ENCODE results near the gene LCOR.
"Not testable (repeated sequence)": the region's sequence is repeated elsewhere in the genome, so short reads cannot be mapped to it uniquely, and the experiment has no call there.

LCOR gene

DNA sequence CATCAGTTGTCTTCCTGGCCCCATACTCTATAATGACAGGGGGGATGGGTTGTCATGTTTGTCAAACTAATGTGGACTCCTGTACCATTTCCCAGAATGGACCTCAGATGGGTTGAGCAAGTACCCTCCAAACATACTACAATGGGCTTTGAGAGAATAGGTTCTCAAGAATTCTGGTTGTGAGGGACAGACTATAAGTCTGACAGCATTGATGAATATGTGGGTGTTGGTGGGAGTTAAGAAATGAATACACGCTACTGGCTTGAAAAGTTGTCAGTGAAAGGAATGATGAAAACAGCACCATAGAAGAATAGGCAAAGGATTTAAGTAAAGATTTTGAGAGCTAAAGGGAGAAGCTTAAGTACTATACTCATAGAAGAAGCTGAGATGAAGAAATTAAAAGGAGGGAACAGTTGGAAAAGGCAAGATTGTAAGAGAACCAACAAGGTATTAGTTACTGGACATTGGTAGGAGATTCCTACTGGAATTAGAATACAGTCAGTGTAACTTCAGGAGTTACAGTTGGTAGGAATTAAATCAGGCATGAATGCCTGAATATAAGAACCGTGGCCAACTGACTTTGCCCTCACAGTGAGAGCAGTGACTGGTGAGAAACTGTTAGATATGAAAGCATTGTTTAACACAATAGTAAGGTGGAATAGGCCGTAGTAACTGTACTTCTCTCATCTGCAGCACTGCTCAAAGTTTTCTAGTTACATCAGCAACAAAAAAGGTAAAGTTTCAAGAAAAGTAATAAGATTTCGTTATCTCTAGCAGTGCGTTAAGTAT, 86.3 kb downstream of the LCOR start:
- Histone ChIP-seq H3K36me3 (ENCODE audit: insufficient read depth, low read depth, low read length) (peaks cover 7% of the 10 kb centered on the region; the same call in 1 of the 2 replicates), H3K27ac (ENCODE audit: low read length) (no peak overlapping the region), H3K9ac (ENCODE audit: low read depth, low read length) (no peak overlapping the region), H3K4me3 (ENCODE audit: low read length) (no peak overlapping the region), H3K27me3 (ENCODE audit: insufficient read depth, low read length) (no peaks in the 10 kb centered on the region), H3K4me1 (ENCODE audit: insufficient read depth, low read length) (no peaks in the 10 kb centered on the region), H3K9me3 (ENCODE audit: insufficient read depth, low read depth, low read length) (no peaks in the 10 kb centered on the region)

DNA sequence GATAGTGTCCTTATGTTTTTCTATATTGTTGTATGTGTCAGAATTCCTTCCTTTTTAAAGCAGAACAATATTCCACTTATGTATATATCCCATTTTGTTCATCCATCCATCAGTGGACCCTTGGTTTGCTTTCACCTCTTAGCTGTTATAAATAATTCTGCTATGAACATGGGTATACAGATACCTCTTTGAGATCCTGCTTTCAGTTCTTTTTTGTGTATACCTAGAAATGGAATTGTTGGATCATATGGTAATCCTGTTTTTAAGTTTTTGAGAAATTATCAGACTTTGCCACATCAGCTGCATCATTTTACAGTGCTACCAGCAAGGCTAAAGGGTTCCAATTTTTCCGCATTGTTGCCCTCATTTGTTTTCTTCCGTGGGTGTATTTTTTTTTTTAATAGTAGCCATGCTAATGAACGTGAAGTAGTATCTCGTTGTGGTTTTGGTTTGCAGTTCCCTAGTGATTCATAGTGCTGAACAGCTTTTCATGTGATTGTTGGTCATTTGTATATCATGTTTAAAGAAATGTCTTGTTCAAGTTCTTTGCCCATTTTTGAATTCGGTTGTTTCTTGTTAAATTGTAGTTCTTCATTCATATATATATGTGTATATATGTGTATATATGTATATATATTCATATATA, 87.8 kb downstream of the LCOR start:
- H3K4me1 ChIP-seq (ENCODE audit: insufficient read depth, low read length) = no peaks in the 10 kb centered on the region
- H3K27ac ChIP-seq (ENCODE audit: low read length) = no peak overlapping the region
- H3K4me3 ChIP-seq (ENCODE audit: low read length) = no peak overlapping the region
- H3K36me3 ChIP-seq (ENCODE audit: insufficient read depth, low read depth, low read length) = peaks cover 6% of the 10 kb centered on the region; the same call in 1 of the 2 replicates
- H3K27me3 ChIP-seq (ENCODE audit: insufficient read depth, low read length) = no peaks in the 10 kb centered on the region
- H3K9ac ChIP-seq (ENCODE audit: low read depth, low read length) = no peak overlapping the region
- H3K9me3 ChIP-seq (ENCODE audit: insufficient read depth, low read depth, low read length) = no peaks in the 10 kb centered on the region

DNA sequence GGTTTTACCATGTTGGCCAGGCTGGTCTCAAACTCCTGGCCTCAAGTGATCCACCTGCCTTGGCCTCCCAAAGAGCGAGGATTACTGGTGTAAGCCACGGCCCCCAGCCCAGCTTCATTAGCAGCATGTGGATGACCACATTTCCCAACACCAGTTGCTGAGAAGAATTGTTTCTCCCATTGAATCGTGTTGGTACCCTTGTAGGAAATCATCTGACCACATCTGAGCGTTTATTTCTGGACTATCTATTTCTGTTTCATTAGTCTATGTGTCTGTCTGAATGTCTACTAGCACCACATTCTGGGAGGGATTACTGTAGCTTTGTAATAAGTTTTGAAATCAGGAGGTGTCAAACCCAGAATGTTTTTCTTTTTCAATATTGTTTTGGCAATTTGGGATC, 89.6 kb downstream of the LCOR start:
- Histone ChIP-seq H3K27me3 (ENCODE audit: insufficient read depth, low read length) (no peaks in the 10 kb centered on the region), H3K36me3 (ENCODE audit: insufficient read depth, low read depth, low read length) (peaks cover 5% of the 10 kb centered on the region; the same call in 1 of the 2 replicates), H3K4me1 (ENCODE audit: insufficient read depth, low read length) (no peaks in the 10 kb centered on the region), H3K9ac (ENCODE audit: low read depth, low read length) (no peak overlapping the region), H3K27ac (ENCODE audit: low read length) (no peak overlapping the region), H3K4me3 (ENCODE audit: low read length) (no peak overlapping the region), H3K9me3 (ENCODE audit: insufficient read depth, low read depth, low read length) (no peaks in the 10 kb centered on the region)

DNA sequence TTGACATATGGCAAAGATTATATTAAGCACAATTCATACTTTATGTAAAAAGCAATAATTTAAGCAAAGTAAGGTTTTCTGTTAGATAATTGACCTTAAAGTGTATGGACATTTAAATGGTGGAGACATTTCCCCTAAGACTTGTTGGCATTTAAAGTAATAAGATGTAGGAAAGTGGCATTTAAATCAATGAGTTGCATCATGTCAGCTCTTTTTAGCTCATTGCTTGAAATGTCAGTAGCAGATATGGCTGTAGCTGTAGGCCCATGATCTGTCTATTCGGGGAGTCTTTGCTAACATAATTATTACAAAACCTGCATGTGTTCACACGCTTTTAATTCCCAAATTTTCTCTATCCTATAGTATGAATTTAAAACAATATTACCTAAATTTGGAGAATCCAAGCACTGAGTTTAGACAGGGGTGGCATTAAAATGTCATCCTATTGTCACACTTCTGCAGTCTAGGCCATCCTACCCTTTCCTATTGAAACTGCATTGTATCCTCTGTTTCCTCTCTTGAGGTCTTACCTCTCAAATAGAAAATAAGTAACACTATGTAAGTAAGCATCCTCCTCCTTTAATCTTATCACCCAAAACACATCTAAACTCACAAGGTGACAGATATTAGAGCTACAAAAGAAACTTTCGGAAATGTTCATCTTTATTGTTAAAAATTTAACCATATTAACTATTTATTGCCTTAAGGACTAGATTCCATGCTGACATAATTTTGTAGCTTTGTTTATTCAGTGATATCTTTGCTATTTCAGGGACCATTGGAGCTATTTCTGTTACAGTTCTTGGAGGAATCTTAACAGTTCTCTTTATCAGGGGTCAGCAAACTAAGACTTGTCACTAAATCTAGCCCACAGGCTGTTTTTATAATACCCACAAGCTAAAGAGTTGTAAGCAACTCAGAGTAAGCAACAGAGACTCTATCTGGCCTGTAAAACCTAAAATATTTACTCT, 91.2 kb downstream of the LCOR start:
- H3K36me3 ChIP-seq (ENCODE audit: insufficient read depth, low read depth, low read length) = peaks cover 9% of the 10 kb centered on the region
- H3K9ac ChIP-seq (ENCODE audit: low read depth, low read length) = no peak overlapping the region
- H3K27ac ChIP-seq (ENCODE audit: low read length) = no peak overlapping the region
- H3K9me3 ChIP-seq (ENCODE audit: insufficient read depth, low read depth, low read length) = no peaks in the 10 kb centered on the region
- no peak overlapping the region for H3K4me3 ChIP-seq (ENCODE audit: low read length)
- H3K4me1 ChIP-seq (ENCODE audit: insufficient read depth, low read length) = no peaks in the 10 kb centered on the region
- H3K27me3 ChIP-seq (ENCODE audit: insufficient read depth, low read length) = no peaks in the 10 kb centered on the region

DNA sequence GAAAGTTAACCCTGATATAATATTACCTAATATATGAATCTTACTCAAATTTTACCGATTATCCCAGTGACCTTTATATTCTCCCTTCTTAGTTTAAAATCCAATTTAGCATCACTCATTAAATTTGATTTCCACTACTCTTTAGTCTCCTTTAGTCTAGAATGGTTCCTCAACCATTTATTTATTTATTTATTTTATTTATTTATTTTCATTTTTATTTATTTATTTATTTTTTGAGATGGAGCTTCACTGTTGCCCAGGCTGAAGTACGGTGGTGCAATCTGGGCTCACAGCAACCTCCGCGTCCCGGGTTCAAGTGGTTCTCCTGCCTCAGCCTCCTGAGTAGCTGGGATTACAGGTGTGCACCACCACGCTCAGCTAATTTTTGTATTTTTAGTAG, 92.8 kb downstream of the LCOR start:
- no peak overlapping the region for H3K4me3 ChIP-seq (ENCODE audit: low read length)
- no peak overlapping the region for H3K9ac ChIP-seq (ENCODE audit: low read depth, low read length)
- peaks cover 11% of the 10 kb centered on the region for H3K36me3 ChIP-seq (ENCODE audit: insufficient read depth, low read depth, low read length)
- no peak overlapping the region for H3K27ac ChIP-seq (ENCODE audit: low read length)
- H3K9me3 ChIP-seq (ENCODE audit: insufficient read depth, low read depth, low read length) = no peaks in the 10 kb centered on the region
- H3K4me1 ChIP-seq (ENCODE audit: insufficient read depth, low read length) = no peaks in the 10 kb centered on the region
- no peaks in the 10 kb centered on the region for H3K27me3 ChIP-seq (ENCODE audit: insufficient read depth, low read length)

DNA sequence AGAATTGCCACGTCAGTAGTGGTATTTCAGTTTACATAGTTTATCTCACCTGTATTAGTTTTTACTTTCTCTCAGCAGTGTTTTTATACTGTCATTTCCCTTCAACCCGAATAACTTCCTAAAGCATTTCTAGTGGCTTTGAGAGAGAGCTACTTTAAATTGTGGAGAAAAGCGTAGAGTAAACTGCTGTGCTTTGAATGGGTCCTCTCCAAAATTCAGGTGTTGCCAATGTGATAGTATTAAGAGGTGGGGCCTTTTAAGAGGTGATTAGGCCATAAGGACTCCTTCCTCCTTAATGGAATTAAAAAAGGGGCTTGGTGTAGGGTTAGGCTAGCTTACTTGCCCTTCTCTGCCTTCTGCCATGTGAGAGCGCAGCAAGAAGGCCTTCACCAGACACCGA, 98.4 kb downstream of the LCOR start:
- Histone ChIP-seq H3K9me3 (ENCODE audit: insufficient read depth, low read depth, low read length) (no peaks in the 10 kb centered on the region), H3K4me3 (ENCODE audit: low read length) (no peak overlapping the region), H3K9ac (ENCODE audit: low read depth, low read length) (no peak overlapping the region), H3K27ac (ENCODE audit: low read length) (no peak overlapping the region), H3K4me1 (ENCODE audit: insufficient read depth, low read length) (no peaks in the 10 kb centered on the region), H3K36me3 (ENCODE audit: insufficient read depth, low read depth, low read length) (peaks cover 8% of the 10 kb centered on the region; the same call in 1 of the 2 replicates), H3K27me3 (ENCODE audit: insufficient read depth, low read length) (no peaks in the 10 kb centered on the region)

DNA sequence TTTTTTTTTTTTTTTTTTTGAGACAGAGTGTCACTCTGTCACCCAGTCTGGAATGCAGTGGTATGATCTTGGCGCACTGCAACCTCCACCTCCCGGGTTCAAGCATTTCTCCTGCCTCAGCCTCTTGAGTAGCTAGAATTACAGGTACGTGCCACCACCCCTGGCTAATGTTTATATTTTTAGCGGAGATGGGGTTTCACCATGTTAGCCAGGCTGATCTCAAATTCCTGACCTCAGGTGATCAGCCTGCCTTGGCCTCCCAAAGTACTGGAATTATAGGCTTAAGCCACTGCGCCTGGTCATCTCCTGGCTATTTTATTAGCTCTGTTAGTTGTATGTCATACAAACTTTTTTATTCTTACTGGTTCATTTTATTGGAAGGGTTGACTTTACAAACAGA, 103.0 kb downstream of the LCOR start:
- peaks cover 3% of the 10 kb centered on the region; the same call in 1 of the 2 replicates for H3K9me3 ChIP-seq (ENCODE audit: insufficient read depth, low read depth, low read length)
- no peaks in the 10 kb centered on the region for H3K27me3 ChIP-seq (ENCODE audit: insufficient read depth, low read length)
- no peaks in the 10 kb centered on the region for H3K4me1 ChIP-seq (ENCODE audit: insufficient read depth, low read length)
- H3K27ac ChIP-seq (ENCODE audit: low read length) = no peak overlapping the region
- H3K9ac ChIP-seq (ENCODE audit: low read depth, low read length) = no peak overlapping the region
- no peak overlapping the region for H3K4me3 ChIP-seq (ENCODE audit: low read length)
- H3K36me3 ChIP-seq (ENCODE audit: insufficient read depth, low read depth, low read length) = 0 out of 2 replicates have a peak, but pooled peaks cover 3% of the 10 kb centered on the region

DNA sequence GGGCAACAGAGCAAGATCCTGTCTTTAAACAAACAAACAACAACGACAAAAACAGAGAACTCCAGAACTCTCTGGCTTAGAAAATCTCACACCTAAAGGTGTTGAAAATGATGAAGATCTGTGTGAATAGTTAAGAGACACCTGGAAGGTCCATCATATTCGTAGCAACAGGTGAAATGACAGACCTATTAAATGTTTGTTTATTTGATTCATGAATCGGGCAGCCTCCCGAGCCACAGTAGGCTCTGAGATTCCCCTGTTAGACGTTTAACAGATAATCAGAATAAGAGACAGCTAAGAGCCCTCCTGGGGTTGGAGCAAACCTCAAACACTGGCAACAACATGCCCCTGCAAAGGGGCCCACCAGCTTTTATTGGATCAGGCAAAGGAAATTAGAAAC, 103.7 kb downstream of the LCOR start:
- peaks cover 3% of the 10 kb centered on the region; the same call in 1 of the 2 replicates for H3K9me3 ChIP-seq (ENCODE audit: insufficient read depth, low read depth, low read length)
- H3K9ac ChIP-seq (ENCODE audit: low read depth, low read length) = no peak overlapping the region
- H3K27ac ChIP-seq (ENCODE audit: low read length) = no peak overlapping the region
- H3K4me1 ChIP-seq (ENCODE audit: insufficient read depth, low read length) = no peaks in the 10 kb centered on the region
- H3K27me3 ChIP-seq (ENCODE audit: insufficient read depth, low read length) = no peaks in the 10 kb centered on the region
- H3K4me3 ChIP-seq (ENCODE audit: low read length) = no peak overlapping the region
- H3K36me3 ChIP-seq (ENCODE audit: insufficient read depth, low read depth, low read length) = 0 out of 2 replicates have a peak, but pooled peaks cover 3% of the 10 kb centered on the region

DNA sequence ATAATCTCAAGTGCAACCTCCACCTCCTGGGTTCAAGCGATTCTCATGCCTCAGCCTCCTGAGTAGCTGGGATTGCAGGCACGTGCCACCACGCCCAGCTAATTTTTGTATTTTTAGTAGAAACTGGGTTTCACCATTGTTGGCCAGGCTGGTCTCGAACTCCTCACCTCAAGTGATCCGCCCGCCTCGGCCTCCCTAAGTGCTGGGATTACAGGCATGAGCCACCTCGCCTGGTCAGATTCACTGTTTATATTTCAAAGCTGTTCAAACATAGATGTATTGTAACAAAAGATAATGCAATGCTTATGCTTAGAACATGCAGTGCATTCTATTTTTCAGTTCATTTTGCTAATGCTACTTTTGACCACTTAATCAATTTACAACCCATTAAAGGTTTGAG, 111.1 kb downstream of the LCOR start:
- H3K9ac ChIP-seq (ENCODE audit: low read depth, low read length); H3K4me1 ChIP-seq (ENCODE audit: insufficient read depth, low read length); H3K27me3 ChIP-seq (ENCODE audit: insufficient read depth, low read length); H3K9me3 ChIP-seq (ENCODE audit: insufficient read depth, low read depth, low read length); H3K4me3 ChIP-seq (ENCODE audit: low read length); H3K36me3 ChIP-seq (ENCODE audit: insufficient read depth, low read depth, low read length); H3K27ac ChIP-seq (ENCODE audit: low read length): not testable (repeated sequence)

DNA sequence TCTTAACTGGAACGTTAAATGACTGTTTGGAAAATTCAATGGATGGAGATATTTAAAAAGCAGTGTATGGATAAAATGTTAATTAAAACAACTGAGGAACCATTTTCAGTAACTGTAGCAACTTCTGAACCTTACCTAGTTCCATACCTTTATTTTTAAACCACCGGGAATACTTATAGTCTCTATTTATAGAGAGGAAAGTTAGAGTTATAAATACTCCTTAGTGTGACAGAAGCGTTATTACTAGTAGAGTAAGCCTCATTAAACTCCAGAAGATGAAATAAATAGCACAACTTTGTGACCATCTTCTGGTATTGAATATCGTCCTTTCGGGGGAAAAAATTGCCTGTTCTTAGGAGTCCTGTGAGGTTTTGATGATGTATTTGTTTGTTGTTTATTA, 114.9 kb downstream of the LCOR start:
- Histone ChIP-seq H3K27me3 (ENCODE audit: insufficient read depth, low read length) (no peaks in the 10 kb centered on the region), H3K36me3 (ENCODE audit: insufficient read depth, low read depth, low read length) (peaks cover 12% of the 10 kb centered on the region; the same call in 1 of the 2 replicates), H3K9me3 (ENCODE audit: insufficient read depth, low read depth, low read length) (no peaks in the 10 kb centered on the region), H3K27ac (ENCODE audit: low read length) (no peak overlapping the region), H3K4me1 (ENCODE audit: insufficient read depth, low read length) (no peaks in the 10 kb centered on the region), H3K4me3 (ENCODE audit: low read length) (no peak overlapping the region), H3K9ac (ENCODE audit: low read depth, low read length) (no peak overlapping the region)

DNA sequence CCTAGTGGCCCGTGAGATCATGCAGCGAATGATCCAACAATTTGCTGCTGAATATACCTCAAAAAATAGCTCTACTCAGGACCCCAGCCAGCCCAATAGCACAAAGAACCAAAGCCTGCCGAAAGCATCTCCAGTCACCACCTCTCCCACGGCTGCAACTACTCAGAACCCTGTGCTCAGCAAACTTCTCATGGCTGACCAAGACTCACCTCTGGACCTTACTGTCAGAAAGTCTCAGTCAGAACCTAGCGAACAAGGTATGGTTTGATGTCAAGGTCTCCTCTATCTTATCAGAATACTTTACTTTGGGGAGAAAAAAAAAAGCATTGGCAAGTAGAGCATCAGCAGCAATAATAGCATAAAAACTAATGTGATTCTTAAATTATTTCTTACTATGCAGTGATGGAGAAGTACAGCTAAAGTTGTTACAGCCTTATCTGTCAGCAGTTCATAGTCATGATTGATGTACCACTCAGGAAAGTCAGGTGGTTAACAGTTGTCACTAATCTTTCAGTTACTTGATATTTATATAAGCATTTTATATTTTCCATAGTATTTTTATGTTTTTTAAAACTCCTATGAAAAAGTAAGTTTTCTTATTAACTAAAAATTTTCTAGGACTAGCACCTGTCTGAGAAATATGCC, 117.1 kb downstream of the LCOR start:
- Histone ChIP-seq H3K9me3 (ENCODE audit: insufficient read depth, low read depth, low read length) (no peaks in the 10 kb centered on the region), H3K27me3 (ENCODE audit: insufficient read depth, low read length) (no peaks in the 10 kb centered on the region), H3K36me3 (ENCODE audit: insufficient read depth, low read depth, low read length) (peaks cover 25% of the 10 kb centered on the region; the same call in 1 of the 2 replicates), H3K27ac (ENCODE audit: low read length) (no peak overlapping the region), H3K9ac (ENCODE audit: low read depth, low read length) (no peak overlapping the region), H3K4me1 (ENCODE audit: insufficient read depth, low read length) (no peaks in the 10 kb centered on the region), H3K4me3 (ENCODE audit: low read length) (no peak overlapping the region)
